ENCODE measurements around the gene ADRA2C.

GRCh38 chr4:3725936-3726870, 40.0 kb upstream of the ADRA2C start:
- no peak for TF ChIP-seq POLR2A (IDR thresholded peaks at IDR 0.05)
- TF ChIP-seq CTCF (IDR thresholded peaks at IDR 0.05): no peak
